GM12801 (cell line): Measurements from ENCODE around the gene SEC14L6.

Experiments
- TF ChIP-seq, protein P1 (sequence below): IDR thresholded peaks from one replicate; pipeline ENCODE4 v1.5.1; 2011; ENCODE audit warnings: control low read depth; ENCODE audit not compliant: insufficient read length; ENCODE audit errors: extremely low read depth

The SEC14L6 gene

GRCh38 chr22:30553971-30554370, 7.4 kb upstream of the SEC14L6 start:
- TF ChIP-seq, protein P1, sequence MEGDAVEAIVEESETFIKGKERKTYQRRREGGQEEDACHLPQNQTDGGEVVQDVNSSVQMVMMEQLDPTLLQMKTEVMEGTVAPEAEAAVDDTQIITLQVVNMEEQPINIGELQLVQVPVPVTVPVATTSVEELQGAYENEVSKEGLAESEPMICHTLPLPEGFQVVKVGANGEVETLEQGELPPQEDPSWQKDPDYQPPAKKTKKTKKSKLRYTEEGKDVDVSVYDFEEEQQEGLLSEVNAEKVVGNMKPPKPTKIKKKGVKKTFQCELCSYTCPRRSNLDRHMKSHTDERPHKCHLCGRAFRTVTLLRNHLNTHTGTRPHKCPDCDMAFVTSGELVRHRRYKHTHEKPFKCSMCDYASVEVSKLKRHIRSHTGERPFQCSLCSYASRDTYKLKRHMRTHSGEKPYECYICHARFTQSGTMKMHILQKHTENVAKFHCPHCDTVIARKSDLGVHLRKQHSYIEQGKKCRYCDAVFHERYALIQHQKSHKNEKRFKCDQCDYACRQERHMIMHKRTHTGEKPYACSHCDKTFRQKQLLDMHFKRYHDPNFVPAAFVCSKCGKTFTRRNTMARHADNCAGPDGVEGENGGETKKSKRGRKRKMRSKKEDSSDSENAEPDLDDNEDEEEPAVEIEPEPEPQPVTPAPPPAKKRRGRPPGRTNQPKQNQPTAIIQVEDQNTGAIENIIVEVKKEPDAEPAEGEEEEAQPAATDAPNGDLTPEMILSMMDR = no peak

GRCh38 chr22:30552719-30553118, 6.2 kb upstream of the SEC14L6 start:
- TF ChIP-seq, protein P1 = no peak

DNA sequence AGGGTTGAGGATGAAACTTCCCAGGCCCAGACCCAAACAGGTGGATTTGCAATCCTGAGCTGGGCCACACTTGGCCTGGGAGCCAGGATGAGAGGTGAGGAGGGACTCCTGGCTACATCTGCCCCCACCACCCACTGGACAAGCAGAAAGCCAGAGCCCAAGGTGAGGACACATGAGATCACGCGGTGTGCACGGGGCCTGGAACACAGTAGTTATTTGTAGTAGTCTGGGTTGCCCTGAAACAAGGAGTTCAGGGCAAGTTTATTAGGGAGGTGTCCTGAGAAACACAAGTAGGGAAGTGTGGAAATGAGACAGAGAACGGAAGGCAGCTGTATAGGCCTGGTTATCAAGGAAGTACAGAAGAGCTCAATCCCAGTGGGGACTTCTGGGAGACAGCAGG, 647 bp upstream of the SEC14L6 start:
- TF ChIP-seq, protein P1 = no peak

DNA sequence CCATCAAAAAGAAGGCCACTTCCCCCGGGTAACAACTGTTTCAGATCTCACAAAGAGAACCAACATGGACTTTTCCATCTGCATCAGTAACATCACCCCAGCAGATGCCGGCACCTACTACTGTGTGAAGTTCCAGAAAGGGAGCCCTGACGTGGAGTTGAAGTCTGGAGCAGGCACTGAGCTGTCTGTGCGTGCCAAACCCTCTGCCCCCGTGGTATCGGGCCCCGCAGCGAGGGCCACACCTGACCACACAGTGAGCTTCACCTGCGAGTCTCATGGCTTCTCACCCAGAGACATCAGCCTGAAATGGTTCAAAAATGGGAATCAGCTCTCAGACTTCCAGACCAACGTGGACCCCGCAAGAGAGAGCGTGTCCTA, 3.7 kb downstream of the SEC14L6 start:
- TF ChIP-seq, protein P1 = no peak

GRCh38 chr22:30541961-30542810, 4.4 kb downstream of the SEC14L6 start:
- TF ChIP-seq, protein P1 = no peak

- TF ChIP-seq, protein P1 = no peak
Observed at GRCh38 chr22:30539368-30539767, 7.2 kb downstream of the SEC14L6 start.

DNA sequence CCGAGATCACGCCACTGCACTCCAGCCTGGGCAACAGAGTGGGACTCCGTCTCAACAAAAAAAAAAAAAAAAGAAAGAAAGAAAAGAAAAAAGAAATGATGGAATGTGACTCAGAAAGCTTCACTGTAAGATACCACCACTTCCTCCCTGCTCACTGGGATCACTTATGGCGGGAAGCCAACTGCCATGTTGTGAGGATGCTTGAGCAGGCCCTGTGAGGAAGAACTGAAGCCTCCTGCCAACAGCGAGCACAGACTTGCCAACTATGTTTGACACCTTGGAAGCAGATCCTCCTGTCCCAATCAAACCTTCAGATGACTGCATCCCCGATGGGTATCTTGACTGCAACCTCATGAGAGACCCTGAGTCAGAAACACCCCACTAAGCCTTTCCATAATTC, 8.3 kb downstream of the SEC14L6 start:
- TF ChIP-seq, protein P1 = no peak
